Ascending aorta (tissue), 2 donors: Measurements from ENCODE around the gene BGN. TPM values are rescaled to one million over a fixed set of nuclear protein-coding genes. Genes with fewer than 3 reads are reported as not detected.

Experiments used
- DNase-seq, 2 donors: peaks; one replicate each; pipeline ENCODE4 v3.0.0-alpha.2; 2019; ENCODE audit warnings: low spot score in 2 of 2
- H3K27ac ChIP-seq, 2 donors: fragments of 200-600 bp; sonication (generic); one replicate each; pipeline ENCODE4 v1.5.1; 2016 to 2017; ENCODE audit warnings: mild to moderate bottlenecking in 1 of 2
- H3K27me3 ChIP-seq: fragments of 200-600 bp; sonication (generic); one replicate; pipeline ENCODE4 v1.5.1; 2017
- H3K36me3 ChIP-seq, 2 donors: fragments of 200-600 bp; sonication (generic); one replicate each; pipeline ENCODE4 v1.5.1; 2016
- H3K4me1 ChIP-seq, 2 donors: fragments of 200-600 bp; sonication (generic); one replicate each; pipeline ENCODE4 v1.5.1; 2016 to 2017; ENCODE audit warnings: mild to moderate bottlenecking in 1 of 2
- H3K4me3 ChIP-seq, 2 donors: fragments of 200-600 bp; sonication (generic); one replicate each; pipeline ENCODE4 v1.5.1; 2016 to 2017; ENCODE audit warnings: mild to moderate bottlenecking in 1 of 2
- H3K9me3 ChIP-seq, 2 donors: fragments of 200-600 bp; sonication (generic); one replicate each; pipeline ENCODE4 v1.5.1; 2016
- CTCF ChIP-seq, 3 experiments: fragments of 200-600 bp in 2 of 3; fragments of 450-650 bp in 1 of 3; sonication (generic) in 2 of 3; IDR thresholded peaks; one replicate each; pipeline ENCODE4 v1.5.1; 2016 to 2019; ENCODE audit warnings: antibody characterized with exemption in 3 of 3, mild to moderate bottlenecking in 1 of 3, moderate library complexity in 1 of 3
- intact Hi-C: fragments of 100-400 bp; cut with DNase I; formaldehyde crosslinking; loops from one replicate; pipeline ENCODE4 v1.15.1; 2023
- total RNA-seq: library from RNA; depleted of rRNA; stranded (reverse); fragments of >200 nt; gene quantifications from one replicate; pipeline ENCODE4 v1.1.0, GENCODE V29; 2016

BGN gene
- total RNA-seq, 1 donor from 2014 or later = 1,387 TPM

GRCh38 chrX:153491351-153491914, 3.3 kb upstream of the BGN start:
- no peaks in the 10 kb centered on the region for H3K36me3 ChIP-seq
- DNase-seq = no peak
- peak overlapping the region; percentile 76 to 87 for H3K27ac ChIP-seq
- intact Hi-C loops = no loop called here
- H3K9me3 ChIP-seq = no peaks in the 10 kb centered on the region
- TF ChIP-seq CTCF (IDR thresholded peaks at IDR 0.05) = no peak
- H3K27me3 ChIP-seq = no peaks in the 10 kb centered on the region
- H3K4me3 ChIP-seq = no peak overlapping the region
- H3K4me1 ChIP-seq = peaks cover 9 to 40% of the 10 kb centered on the region in 2 donors

- DNase-seq = no peak
- H3K27ac ChIP-seq = peak overlapping the region; percentile 76 to 87
- no peak overlapping the region for H3K4me3 ChIP-seq
- TF ChIP-seq CTCF (IDR thresholded peaks at IDR 0.05) = no peak
- H3K27me3 ChIP-seq = no peaks in the 10 kb centered on the region
- no peaks in the 10 kb centered on the region for H3K9me3 ChIP-seq
- H3K4me1 ChIP-seq = peaks cover 9 to 40% of the 10 kb centered on the region in 2 donors
- no peaks in the 10 kb centered on the region for H3K36me3 ChIP-seq
- intact Hi-C loops = no loop called here
Measured at GRCh38 chrX:153491918-153492317, 2.9 kb upstream of the BGN start.

GRCh38 chrX:153492543-153492942, 2.2 kb upstream of the BGN start:
- no peaks in the 10 kb centered on the region for H3K9me3 ChIP-seq
- H3K4me3 ChIP-seq = no peak overlapping the region
- TF ChIP-seq CTCF (IDR thresholded peaks at IDR 0.05) = no peak
- intact Hi-C loops = no loop called here
- no peak for DNase-seq
- H3K27ac ChIP-seq = peak overlapping the region; percentile 76 to 87
- H3K4me1 ChIP-seq = peaks cover 9 to 37% of the 10 kb centered on the region in 2 donors
- H3K27me3 ChIP-seq = no peaks in the 10 kb centered on the region
- H3K36me3 ChIP-seq = no peaks in the 10 kb centered on the region

GRCh38 chrX:153493085-153493484, 1.7 kb upstream of the BGN start:
- no peak for DNase-seq
- Histone ChIP-seq H3K4me1 (peaks cover 13 to 32% of the 10 kb centered on the region in 2 donors), H3K27me3 (no peaks in the 10 kb centered on the region), H3K4me3 (no peak overlapping the region), H3K36me3 (no peaks in the 10 kb centered on the region), H3K27ac (peak overlapping the region; percentile 76 to 87), H3K9me3 (no peaks in the 10 kb centered on the region)
- intact Hi-C loops = no loop called here
- TF ChIP-seq CTCF (IDR thresholded peaks at IDR 0.05) = no peak

- Histone ChIP-seq H3K9me3 (no peaks in the 10 kb centered on the region), H3K4me3 (peak overlapping the region in 1 of 2 donors; percentile 75), H3K36me3 (no peaks in the 10 kb centered on the region), H3K27ac (peak overlapping the region; percentile 76 to 87), H3K4me1 (peaks cover 14 to 24% of the 10 kb centered on the region in 2 donors), H3K27me3 (no peaks in the 10 kb centered on the region)
- TF ChIP-seq CTCF (IDR thresholded peaks at IDR 0.05) = no peak
- DNase-seq = no peak
- intact Hi-C loops = no loop called here
Measured at GRCh38 chrX:153494061-153494460, 719 bp upstream of the BGN start.
